ENCODE data around the gene FARP1. TPM values are rescaled to one million over a fixed set of nuclear protein-coding genes. Genes with fewer than 3 reads are reported as not detected.

FARP1 gene
- total and polyA plus RNA-seq, 2 experiments from 2014 or later: 43.2 to 44.2 TPM

DNA sequence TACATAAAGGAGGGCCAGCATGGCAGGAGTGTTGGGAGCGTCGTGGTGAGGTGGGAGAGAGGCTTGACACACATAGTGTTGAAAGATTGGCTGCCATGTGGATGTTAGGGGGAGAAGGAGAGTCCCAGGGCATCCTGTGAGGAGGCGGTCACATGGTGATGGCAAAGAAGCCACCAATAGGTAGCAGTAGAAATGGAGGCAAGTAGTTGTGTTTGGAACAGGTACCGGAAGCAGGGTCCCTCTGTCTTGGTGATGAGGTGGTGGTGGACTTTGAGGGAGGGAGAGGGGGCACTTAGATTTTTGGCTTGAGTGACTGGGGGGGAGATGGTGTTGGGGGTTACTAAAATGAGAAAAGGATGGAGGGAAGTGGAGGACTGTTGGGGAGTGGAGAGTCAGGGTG, 227.4 kb downstream of the FARP1 start:
- no peak for DNase-seq (ENCODE audit: low read depth in 1 of 2, low spot score in 1 of 2)
- Histone ChIP-seq H3K9me3 (ENCODE audit: low read depth) (no peaks in the 10 kb centered on the region), H3K4me1 (ENCODE audit: low read depth) (peaks cover 7% of the 10 kb centered on the region), H3K27me3 (no peaks in the 10 kb centered on the region), H3K4me3 (no peak overlapping the region), H3K27ac (no peak overlapping the region), H3K36me3 (no peaks in the 10 kb centered on the region)
- TF ChIP-seq CTCF (IDR thresholded peaks at IDR 0.05; ENCODE audit: low read depth, low read length): no peak

DNA sequence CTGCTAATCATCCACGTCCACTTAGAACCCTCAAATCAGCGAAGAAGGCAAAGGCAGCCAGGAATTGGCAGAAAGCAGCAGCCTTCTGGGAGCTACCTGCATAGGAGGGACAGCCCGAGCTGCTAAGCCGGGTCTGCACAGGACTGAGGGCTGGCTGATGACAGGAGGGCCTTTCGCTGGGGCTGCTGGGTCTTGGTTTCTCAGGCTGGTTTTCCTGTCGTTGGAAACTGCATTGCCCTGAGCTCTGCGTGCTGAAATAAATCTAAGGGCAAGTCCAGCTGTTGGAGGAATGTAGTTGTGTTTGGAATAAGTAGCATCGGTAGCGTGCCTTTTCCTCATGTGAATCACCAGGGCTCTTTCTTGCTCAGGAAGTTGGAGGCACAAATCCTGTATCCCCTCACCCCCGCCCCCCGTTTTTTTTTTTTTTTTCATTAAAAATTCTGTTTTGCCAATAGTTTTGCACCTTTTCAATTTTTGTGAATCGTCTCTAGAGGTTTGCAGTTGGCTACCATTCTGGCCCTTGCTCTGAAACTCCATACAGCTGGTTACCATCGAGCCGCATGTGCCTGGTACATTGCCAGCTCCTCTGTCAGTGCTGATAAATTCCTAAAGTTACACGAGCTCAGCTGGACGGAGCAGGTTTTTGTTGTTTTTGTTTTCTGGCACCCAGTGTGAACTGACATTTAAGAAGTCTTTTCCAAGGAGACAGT, 228.1 kb downstream of the FARP1 start:
- no peaks in the 10 kb centered on the region for H3K27me3 ChIP-seq
- H3K27ac ChIP-seq: no peak overlapping the region
- H3K9me3 ChIP-seq (ENCODE audit: low read depth): no peaks in the 10 kb centered on the region
- no peaks in the 10 kb centered on the region for H3K36me3 ChIP-seq
- H3K4me1 ChIP-seq (ENCODE audit: low read depth): peaks cover 7% of the 10 kb centered on the region
- no peak for TF ChIP-seq CTCF (IDR thresholded peaks at IDR 0.05; ENCODE audit: low read depth, low read length)
- peak; percentile 10 to 87 for DNase-seq (ENCODE audit: low read depth in 1 of 2, low spot score in 1 of 2)
- no peak overlapping the region for H3K4me3 ChIP-seq

GRCh38 chr13:98371516-98372023, 228.7 kb downstream of the FARP1 start:
- TF ChIP-seq CTCF (IDR thresholded peaks at IDR 0.05; ENCODE audit: low read depth, low read length): no peak
- DNase-seq (ENCODE audit: low read depth in 1 of 2, low spot score in 1 of 2): no peak
- Histone ChIP-seq H3K27ac (no peak overlapping the region), H3K4me1 (ENCODE audit: low read depth) (peaks cover 7% of the 10 kb centered on the region), H3K27me3 (no peaks in the 10 kb centered on the region), H3K9me3 (ENCODE audit: low read depth) (no peaks in the 10 kb centered on the region), H3K4me3 (no peak overlapping the region), H3K36me3 (no peaks in the 10 kb centered on the region)

GRCh38 chr13:98372876-98373275, 230.0 kb downstream of the FARP1 start:
- no peak for TF ChIP-seq CTCF (IDR thresholded peaks at IDR 0.05; ENCODE audit: low read depth, low read length)
- H3K27me3 ChIP-seq: no peaks in the 10 kb centered on the region
- H3K4me1 ChIP-seq (ENCODE audit: low read depth): peaks cover 7% of the 10 kb centered on the region
- peak; percentile 38 to 73 for DNase-seq (ENCODE audit: low read depth in 1 of 2, low spot score in 1 of 2)
- peak overlapping the region; percentile 85 for H3K27ac ChIP-seq
- H3K36me3 ChIP-seq: no peaks in the 10 kb centered on the region
- H3K4me3 ChIP-seq: no peak overlapping the region
- H3K9me3 ChIP-seq (ENCODE audit: low read depth): no peaks in the 10 kb centered on the region

GRCh38 chr13:98374750-98375149, 231.9 kb downstream of the FARP1 start:
- Histone ChIP-seq H3K27me3 (no peaks in the 10 kb centered on the region), H3K9me3 (ENCODE audit: low read depth) (no peaks in the 10 kb centered on the region), H3K4me1 (ENCODE audit: low read depth) (peaks cover 7% of the 10 kb centered on the region), H3K36me3 (no peaks in the 10 kb centered on the region), H3K27ac (no peak overlapping the region), H3K4me3 (no peak overlapping the region)
- no peak for DNase-seq (ENCODE audit: low read depth in 1 of 2, low spot score in 1 of 2)
- no peak for TF ChIP-seq CTCF (IDR thresholded peaks at IDR 0.05; ENCODE audit: low read depth, low read length)
